ENCODE data around the gene ECT2. TPM values are rescaled to one million over a fixed set of nuclear protein-coding genes. Genes with fewer than 3 reads are reported as not detected.
A peak's percentile ranks its signal among the peaks of the same experiment; 100 is the strongest.

The ECT2 gene
- polyA plus RNA-seq, 1 of the 3 experiments (the other 2 are of a cell fraction): 8.6 TPM

- peaks cover 3 to 5% of the 10 kb centered on the region in 2 experiments for H3K36me3 ChIP-seq (replicated peaks in 1 of 2; ENCODE audit: control insufficient read depth in 1 of 2, insufficient read depth in 2 of 2, low read length in 1 of 2)
- H3K4me2 ChIP-seq: peak overlapping the region; percentile 81
- ChIA-PET POLR2A (no interaction called here), CTCF (interaction anchor here (0.6 to 1.7 kb wide), 8 partner anchors 9 to 342 kb away, joined by 3 to 6 read pairs (median 4); partner anchors contain the start of gene NCEH1)
- peak overlapping the region; percentile 92 to 98 for H3K4me3 ChIP-seq (ENCODE audit: low read depth in 2 of 2, low read length in 1 of 2)
- peak overlapping the region; percentile 78 to 96; a peak in 3 of 4 replicates for H3K27ac ChIP-seq (ENCODE audit: low read depth in 2 of 2, low read length in 1 of 2)
- no peaks in the 10 kb centered on the region; a peak in 2 of 4 replicates for H3K4me1 ChIP-seq (ENCODE audit: control insufficient read depth in 1 of 2, insufficient read depth in 2 of 2, low read depth in 1 of 2, low read length in 1 of 2)
- 30% methylated on average over 8 of the region's 8 CpGs for WGBS (ENCODE audit: low lambda C conversion rate)
- peaks cover 36% of the 10 kb centered on the region for H3K79me2 ChIP-seq (ENCODE audit: insufficient read depth)
- peak overlapping the region; percentile 95 for H3K9ac ChIP-seq
- H3F3A ChIP-seq (replicated peaks; ENCODE audit: insufficient read depth): peaks cover 22% of the 10 kb centered on the region
- DNase-seq: no peak
- H2AFZ ChIP-seq (ENCODE audit: low read depth): peak overlapping the region; percentile 75
- H3K27me3 ChIP-seq (ENCODE audit: insufficient read depth): no peaks in the 10 kb centered on the region
- TF ChIP-seq IRF3 (IDR thresholded peaks at IDR 0.05; ENCODE audit: low read depth, low read length) (no peak), TCF12 (IDR thresholded peaks at IDR 0.05) (peak; percentile 34; the same call in 1 of the 2 replicates), JUND (IDR thresholded peaks at IDR 0.05) (peak; percentile 6; the same call in 1 of the 2 replicates), FOSL2 (IDR thresholded peaks at IDR 0.05; ENCODE audit: borderline replicate concordance, low read depth) (peak; percentile 45; the same call in 1 of the 2 replicates), FOXM1 (IDR thresholded peaks at IDR 0.05; ENCODE audit: low read depth) (0 out of 2 replicates have a peak, but pooled peaks have one; percentile 31), POLR2AphosphoS5 (IDR thresholded peaks at IDR 0.05; ENCODE audit: low read depth, low read length) (0 out of 2 replicates have a peak, but pooled peaks have one; percentile 33)
- no peaks in the 10 kb centered on the region for H4K20me1 ChIP-seq (ENCODE audit: insufficient read depth)
- no peaks in the 10 kb centered on the region for H3K9me3 ChIP-seq
- no peaks in the 10 kb centered on the region for H3K9me2 ChIP-seq
These were observed 1.1 kb upstream of the ECT2 start for GRCh38 chr3:172749230-172749965.

- Histone ChIP-seq H3K9me3 (no peaks in the 10 kb centered on the region), H3K9me2 (no peaks in the 10 kb centered on the region), H3K4me2 (peak overlapping the region; percentile 81), H3K9ac (peak overlapping the region; percentile 95), H3K4me1 (ENCODE audit: control insufficient read depth in 1 of 2, insufficient read depth in 2 of 2, low read depth in 1 of 2, low read length in 1 of 2) (no peaks in the 10 kb centered on the region; a peak in 2 of 4 replicates), H3K27ac (ENCODE audit: low read depth in 2 of 2, low read length in 1 of 2) (peak overlapping the region; percentile 78 to 96), H2AFZ (ENCODE audit: low read depth) (peak overlapping the region; percentile 75), H3K27me3 (ENCODE audit: insufficient read depth) (no peaks in the 10 kb centered on the region), H3F3A (replicated peaks; ENCODE audit: insufficient read depth) (peaks cover 22% of the 10 kb centered on the region), H3K36me3 (replicated peaks in 1 of 2; ENCODE audit: control insufficient read depth in 1 of 2, insufficient read depth in 2 of 2, low read length in 1 of 2) (peaks cover 7 to 8% of the 10 kb centered on the region in 2 experiments), H3K79me2 (ENCODE audit: insufficient read depth) (peaks cover 42% of the 10 kb centered on the region), H4K20me1 (ENCODE audit: insufficient read depth) (no peaks in the 10 kb centered on the region), H3K4me3 (ENCODE audit: low read depth in 2 of 2, low read length in 1 of 2) (peak overlapping the region; percentile 92 to 98)
- no peak for DNase-seq
- WGBS (ENCODE audit: low lambda C conversion rate): 25% methylated on average over 9 of the region's 9 CpGs
- POLR2A ChIA-PET: no interaction called here
- TF ChIP-seq TEAD4 (IDR thresholded peaks at IDR 0.05; ENCODE audit: borderline replicate concordance, insufficient read depth) (no peak), TAF1 (IDR thresholded peaks at IDR 0.05; ENCODE audit: borderline replicate concordance, low read depth, low read length) (no peak), YY1 (IDR thresholded peaks at IDR 0.05; ENCODE audit: low read depth) (no peak), MAX (IDR thresholded peaks at IDR 0.05; ENCODE audit: low read depth) (no peak), RFX5 (IDR thresholded peaks at IDR 0.05; ENCODE audit: low read length) (no peak), SIN3A (IDR thresholded peaks at IDR 0.05; ENCODE audit: borderline replicate concordance, low read depth, low read length) (no peak), EZH2phosphoT487 (IDR thresholded peaks at IDR 0.05; ENCODE audit: borderline replicate concordance, low read depth) (no peak), FOXM1 (IDR thresholded peaks at IDR 0.05; ENCODE audit: low read depth) (no peak), JUND (IDR thresholded peaks at IDR 0.05) (no peak), FOXJ3 (CRISPR knock-in tag; IDR thresholded peaks at IDR 0.05) (no peak), USF1 (IDR thresholded peaks at IDR 0.05; ENCODE audit: borderline replicate concordance, low read depth) (no peak), CHD2 (IDR thresholded peaks at IDR 0.05; ENCODE audit: low read length, partially characterized antibody) (no peak), RXRA (IDR thresholded peaks at IDR 0.05; ENCODE audit: borderline replicate concordance, low read depth) (no peak), CTCF (IDR thresholded peaks at IDR 0.05) (no peak)
- CTCF ChIA-PET: interaction anchor here (0.6 to 1.7 kb wide), 8 partner anchors 10 to 341 kb away, joined by 3 to 6 read pairs (median 4); partner anchors contain the start of gene NCEH1
These were observed 508 bp upstream of the ECT2 start for GRCh38 chr3:172750069-172750367.
